H1 (cell line): ENCODE data around the gene CCL1. TPM values are rescaled to one million over a fixed set of nuclear protein-coding genes. Genes with fewer than 3 reads are reported as not detected.

Experiments
- CTCF ChIA-PET: fragments of 300-600 bp; sonication (Branson Sonifier 250); formaldehyde crosslinking; loops from one replicate; lab custom pipeline; 2021; ENCODE audit not compliant: partially characterized antibody; lab: Charles Lee
- POLR2A ChIA-PET: fragments of 300-600 bp; sonication (Branson Sonifier 250); formaldehyde crosslinking; loops from one replicate; lab custom pipeline; 2021; ENCODE audit warnings: inconsistent platforms; ENCODE audit not compliant: partially characterized antibody; lab: Charles Lee
- DNase-seq, 2 experiments: peaks; one replicate each; pipeline versions ENCODE4 v3.0.0 to v3.0.0-alpha.2; 2010 to 2022; ENCODE audit warnings: low spot score in 2 of 2, low read depth in 1 of 2, mixed read lengths in 1 of 2
- FAIRE-seq: peaks from 2 replicates; lab custom pipeline; 2011; peaks lifted over from hg19 to GRCh38; lab: Jason Lieb, UNC
- H2AFZ ChIP-seq: 2 replicates; pipeline ENCODE4 v1.8.1; 2012; ENCODE audit warnings: low read length, inconsistent platforms
- H2AK5ac ChIP-seq: 2 replicates; pipeline ENCODE4 v1.6.1; 2013; ENCODE audit warnings: low read depth, low read length
- H2BK120ac ChIP-seq: replicated peaks from 2 replicates; pipeline ENCODE3; 2013; ENCODE audit warnings: low read depth, low read length, inconsistent platforms
- H2BK12ac ChIP-seq: 2 replicates; pipeline ENCODE4 v1.6.1; 2013; ENCODE audit warnings: low read depth, low read length
- H2BK15ac ChIP-seq: 2 replicates; pipeline ENCODE4 v1.6.1; 2013; ENCODE audit warnings: low read length
- H2BK20ac ChIP-seq: 2 replicates; pipeline ENCODE4 v1.6.1; 2013; ENCODE audit warnings: low read length
- H2BK5ac ChIP-seq: 2 replicates; pipeline ENCODE4 v1.6.1; 2013; ENCODE audit warnings: low read depth, low read length
- H3K14ac ChIP-seq: 2 replicates; pipeline ENCODE4 v1.6.1; 2013; ENCODE audit warnings: inconsistent platforms; ENCODE audit not compliant: insufficient read length
- H3K18ac ChIP-seq: 2 replicates; pipeline ENCODE4 v1.6.1; 2013; ENCODE audit warnings: low read length; ENCODE audit errors: extremely low read depth
- H3K23ac ChIP-seq: 2 replicates; pipeline ENCODE4 v1.6.1; 2013; ENCODE audit warnings: inconsistent platforms; ENCODE audit not compliant: insufficient read length
- H3K23me2 ChIP-seq: 2 replicates; pipeline ENCODE4 v1.6.1; 2013; ENCODE audit warnings: low read depth, low read length
- H3K27ac ChIP-seq: 2 replicates; pipeline ENCODE4 v1.6.1; 2011; ENCODE audit warnings: low read depth, low read length, inconsistent platforms
- H3K27me3 ChIP-seq, 4 experiments: replicated peaks in 1 of 4; 1 replicate in 1 of 4; 2 replicates in 3 of 4; pipeline versions ENCODE4 v1.6.1 to v1.8.1; 2011 to 2013; ENCODE audit warnings: low read length in 3 of 4, mild to moderate bottlenecking in 3 of 4, inconsistent platforms in 2 of 4, mixed read lengths in 2 of 4, moderate library complexity in 1 of 4; ENCODE audit not compliant: control insufficient read depth in 3 of 4, insufficient read depth in 3 of 4; ENCODE audit errors: extremely low read depth in 1 of 4
- H3K36me3 ChIP-seq, 4 experiments: 2 replicates each; pipeline versions ENCODE4 v1.6.1 to v1.8.1; 2011 to 2013; ENCODE audit warnings: mild to moderate bottlenecking in 4 of 4, low read length in 3 of 4, moderate library complexity in 2 of 4, control low read depth in 1 of 4, inconsistent platforms in 1 of 4; ENCODE audit not compliant: insufficient read depth in 4 of 4, control insufficient read depth in 2 of 4
- H3K4ac ChIP-seq: replicated peaks from 2 replicates; pipeline ENCODE3; 2013; ENCODE audit warnings: low read length, low read depth, mixed read lengths, inconsistent platforms; ENCODE audit not compliant: insufficient read length
- H3K4me1 ChIP-seq, 4 experiments: replicated peaks in 1 of 4; 1 replicate in 1 of 4; 2 replicates in 3 of 4; pipeline versions ENCODE4 v1.6.1 to v1.8.1; 2011 to 2013; ENCODE audit warnings: low read length in 3 of 4, inconsistent platforms in 2 of 4, mixed read lengths in 1 of 4; ENCODE audit not compliant: insufficient read depth in 4 of 4, control insufficient read depth in 3 of 4
- H3K4me2 ChIP-seq, 2 experiments: 2 replicates each; pipeline versions ENCODE4 v1.6.1 to v1.8.1; 2011 to 2013; ENCODE audit warnings: low read depth in 2 of 2, low read length in 2 of 2, control low read depth in 1 of 2, inconsistent platforms in 1 of 2, mild to moderate bottlenecking in 1 of 2; ENCODE audit not compliant: insufficient read depth in 1 of 2
- H3K4me3 ChIP-seq, 4 experiments: fragments of 200-600, 300-600 bp in 1 of 4; sonication (generic), shearing (Covaris generic), sonication (Bioruptor Twin) in 1 of 4; 2 replicates each; pipeline versions ENCODE4 v1.5.1 to v1.8.1; 2011 to 2016; ENCODE audit warnings: low read length in 4 of 4, low read depth in 3 of 4, control low read depth in 2 of 4, inconsistent platforms in 2 of 4, mild to moderate bottlenecking in 2 of 4, mixed read lengths in 1 of 4, moderate library complexity in 1 of 4; ENCODE audit not compliant: insufficient read depth in 2 of 4; ENCODE audit errors: extremely low read depth in 1 of 4
- H3K56ac ChIP-seq: replicated peaks from 2 replicates; pipeline ENCODE3; 2013; ENCODE audit warnings: low read depth, mild to moderate bottlenecking, mixed read lengths, low read length, inconsistent platforms; ENCODE audit not compliant: insufficient read length
- H3K79me1 ChIP-seq: 2 replicates; pipeline ENCODE4 v1.6.1; 2013; ENCODE audit warnings: low read depth, low read length, control low read depth
- H3K79me2 ChIP-seq, 2 experiments: 2 replicates each; pipeline versions ENCODE4 v1.6.1 to v1.8.1; 2012 to 2013; ENCODE audit warnings: low read length in 2 of 2, mild to moderate bottlenecking in 2 of 2, inconsistent platforms in 1 of 2; ENCODE audit not compliant: insufficient read depth in 2 of 2, control insufficient read depth in 1 of 2
- H3K9ac ChIP-seq, 4 experiments: replicated peaks in 1 of 4; 1 replicate in 1 of 4; 2 replicates in 3 of 4; pipeline versions ENCODE4 v1.6.1 to v1.8.1; 2011 to 2013; ENCODE audit warnings: low read depth in 3 of 4, low read length in 3 of 4, control low read depth in 2 of 4, mild to moderate bottlenecking in 2 of 4, moderate library complexity in 2 of 4, inconsistent platforms in 1 of 4; ENCODE audit errors: extremely low read depth in 1 of 4
- H3K9me3 ChIP-seq, 2 experiments: 2 replicates each; pipeline versions ENCODE4 v1.6.1 to v1.8.1; 2012 to 2013; ENCODE audit warnings: mild to moderate bottlenecking in 2 of 2, moderate library complexity in 2 of 2, control low read depth in 1 of 2, inconsistent platforms in 1 of 2, low read depth in 1 of 2, low read length in 1 of 2, mixed read lengths in 1 of 2; ENCODE audit not compliant: insufficient read depth in 2 of 2
- H4K20me1 ChIP-seq, 2 experiments: replicated peaks in 1 of 2; 2 replicates each; pipeline versions ENCODE3 to v1.8.1; 2011 to 2013; ENCODE audit warnings: inconsistent platforms in 2 of 2, low read length in 2 of 2, mild to moderate bottlenecking in 1 of 2; ENCODE audit not compliant: insufficient read depth in 2 of 2, control insufficient read depth in 1 of 2
- H4K5ac ChIP-seq: 2 replicates; pipeline ENCODE4 v1.6.1; 2013; ENCODE audit warnings: low read length, low read depth, mixed read lengths, inconsistent platforms; ENCODE audit not compliant: insufficient read length
- H4K8ac ChIP-seq: 2 replicates; pipeline ENCODE4 v1.8.0; 2013; ENCODE audit warnings: mild to moderate bottlenecking, moderate library complexity, low read length, inconsistent platforms; ENCODE audit not compliant: insufficient read depth; ENCODE audit errors: extremely low read depth
- H4K91ac ChIP-seq: replicated peaks from 2 replicates; pipeline ENCODE3; 2013; ENCODE audit warnings: low read length, mixed read lengths, inconsistent platforms; ENCODE audit not compliant: insufficient read length
- ATF3 ChIP-seq: IDR thresholded peaks from 2 replicates; pipeline ENCODE4 v1.6.1; 2011; ENCODE audit warnings: low read depth, mild to moderate bottlenecking, low read length; ENCODE audit not compliant: insufficient read depth
- BACH1 ChIP-seq: IDR thresholded peaks from 2 replicates; pipeline ENCODE4 v1.6.1; 2012; ENCODE audit warnings: low read length, improper control_type of control experiment
- HDAC2 ChIP-seq, 2 experiments: fragments of 300-600 bp in 1 of 2; sonication (generic) in 1 of 2; IDR thresholded peaks; 2 replicates each; pipeline ENCODE4 v1.6.1; 2011 to 2012; ENCODE audit warnings: low read depth in 2 of 2, low read length in 2 of 2, mild to moderate bottlenecking in 2 of 2, moderate library complexity in 2 of 2, borderline replicate concordance in 1 of 2, inconsistent platforms in 1 of 2
- USF2 ChIP-seq: IDR thresholded peaks from 2 replicates; pipeline ENCODE4 v1.6.1; 2011; ENCODE audit warnings: low read length, improper control_type of control experiment
- WGBS, 2 experiments: shearing (Covaris generic) in 1 of 2; methylation state at CpG; one replicate each; pipeline versions ENCODE4 v1.1.6 to v1.1.7; 2013 to 2015; ENCODE audit warnings: low lambda C conversion rate in 2 of 2, mixed read lengths in 2 of 2, inconsistent platforms in 1 of 2, low coverage in 1 of 2, missing lambda C conversion rate in 1 of 2; ENCODE audit not compliant: insufficient replicate concordance in 2 of 2, insufficient coverage in 1 of 2, insufficient read length in 1 of 2; ENCODE audit errors: extremely low coverage in 1 of 2, missing lambda C conversion rate in 1 of 2; 5-methylcytosine and 5-hydroxymethylcytosine counted together
- polyA plus RNA-seq, 7 experiments: library from polyadenylated mRNA; depleted of rRNA in 3 of 7; stranded (reverse) in 5 of 7; unstranded in 2 of 7; fragments of >200 nt in 5 of 7; fragments of 200-250 nt in 2 of 7; gene quantifications; 1 replicate in 5 of 7; 2 replicates in 1 of 7; 4 replicates in 1 of 7; pipeline versions ENCODE4 v1.2.1 to v1.2.3, GENCODE V29; 2011 to 2013; ENCODE audit warnings: missing spikeins in 2 of 7, mixed read lengths in 2 of 7
- total RNA-seq: library from RNA; stranded (reverse); fragmentation: NEBNext Ultra II Directional; extraction: Animal tissue kit (Norgen Biotek cat#: 25700); gene quantifications from 2 replicates; pipeline ENCODE4 v1.2.1, GENCODE V29; 2021

The CCL1 gene
- total and polyA plus RNA-seq, 2 of the 8 experiments (the other 6 are each of a cell fraction or from before 2014, with no cell fraction given), result not detected

- Histone ChIP-seq H3K18ac (no peak overlapping the region), H3K4me1 (no peaks in the 10 kb centered on the region), H4K20me1 (no peaks in the 10 kb centered on the region), H4K91ac (no peak overlapping the region), H3K9ac (no peak overlapping the region), H2BK20ac (no peak overlapping the region), H3K56ac (no peak overlapping the region), H3K4ac (no peak overlapping the region), H3K27ac (no peak overlapping the region), H3K36me3 (no peaks in the 10 kb centered on the region), H3K79me2 (no peaks in the 10 kb centered on the region), H2AFZ (no peak overlapping the region), H2BK15ac (no peak overlapping the region), H3K23me2 (no peaks in the 10 kb centered on the region; the same call in 1 of the 2 replicates), H3K14ac (no peak overlapping the region), H4K8ac (no peak overlapping the region), H3K23ac (no peak overlapping the region), H4K5ac (no peak overlapping the region), H3K9me3 (no peaks in the 10 kb centered on the region), H2AK5ac (no peak overlapping the region), H3K79me1 (no peaks in the 10 kb centered on the region), H3K27me3 (no peaks in the 10 kb centered on the region), H3K4me2 (no peak overlapping the region), H3K4me3 (no peak overlapping the region), H2BK12ac (no peak overlapping the region), H2BK5ac (no peak overlapping the region), H2BK120ac (no peak overlapping the region)
- no peak for FAIRE-seq
- ChIA-PET POLR2A (no interaction called here), CTCF (interaction anchor here (0.7 to 15.7 kb wide), 82 partner anchors 8 to 1165 kb away, joined by 3 to 442 read pairs (median 6); partner anchors contain the start of genes CCL11, CCL2, CCL7 and CCL8)
- WGBS, 2 experiments, result 94% methylated on average over 11 of the region's 11 CpGs; no CpG with 5 or more reads in 1 of the 2 experiments
- no peak for DNase-seq
- no peak for TF ChIP-seq ATF3
- TF ChIP-seq USF2, result no peak
- no peak for TF ChIP-seq BACH1
- TF ChIP-seq HDAC2 (IDR thresholded peaks at IDR 0.05; ENCODE audit: borderline replicate concordance in 1 of 2, low read depth in 2 of 2, low read length in 2 of 2), result no peak
Observed at GRCh38 chr17:34360601-34361270, 2.3 kb downstream of the CCL1 start.
